Upper lobe of left lung (tissue), 4 donors: ENCODE measurements around the gene SPOCK1.

Experiments
- POLR2A ChIP-seq, 4 donors: fragments of 450-650 bp; IDR thresholded peaks; one replicate each; pipeline ENCODE4 v1.5.1; 2016 to 2017; ENCODE audit warnings: antibody characterized with exemption in 4 of 4, mild to moderate bottlenecking in 2 of 4
- TF ChIP-seq, protein P1 (sequence below), 6 experiments: fragments of 450-650 bp in 4 of 6; fragments of 200-600 bp in 2 of 6; sonication (generic) in 2 of 6; IDR thresholded peaks; one replicate each; pipeline ENCODE4 v1.5.1; 2016 to 2019; ENCODE audit warnings: antibody characterized with exemption in 6 of 6

DNA sequence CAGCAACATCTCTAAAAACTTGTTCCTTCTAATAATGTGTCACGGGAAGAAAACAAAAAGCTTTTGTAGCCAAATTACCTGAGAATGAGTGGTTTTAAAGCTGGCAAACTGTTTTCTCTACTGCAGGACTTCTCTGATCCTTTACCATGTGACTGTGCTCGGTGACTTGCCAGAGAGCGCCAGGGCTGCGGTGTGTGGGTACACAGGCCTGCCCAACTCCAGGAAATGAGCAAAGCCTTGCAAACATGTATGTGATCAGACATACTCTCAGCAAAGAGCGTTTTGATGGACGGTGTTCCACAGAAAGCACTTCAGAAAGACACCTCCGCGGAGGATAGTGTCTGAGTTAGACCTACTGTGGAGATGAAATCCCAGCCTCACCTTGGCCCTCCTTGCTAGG is 157.3 kb downstream of the SPOCK1 start:
- TF ChIP-seq, protein P1, sequence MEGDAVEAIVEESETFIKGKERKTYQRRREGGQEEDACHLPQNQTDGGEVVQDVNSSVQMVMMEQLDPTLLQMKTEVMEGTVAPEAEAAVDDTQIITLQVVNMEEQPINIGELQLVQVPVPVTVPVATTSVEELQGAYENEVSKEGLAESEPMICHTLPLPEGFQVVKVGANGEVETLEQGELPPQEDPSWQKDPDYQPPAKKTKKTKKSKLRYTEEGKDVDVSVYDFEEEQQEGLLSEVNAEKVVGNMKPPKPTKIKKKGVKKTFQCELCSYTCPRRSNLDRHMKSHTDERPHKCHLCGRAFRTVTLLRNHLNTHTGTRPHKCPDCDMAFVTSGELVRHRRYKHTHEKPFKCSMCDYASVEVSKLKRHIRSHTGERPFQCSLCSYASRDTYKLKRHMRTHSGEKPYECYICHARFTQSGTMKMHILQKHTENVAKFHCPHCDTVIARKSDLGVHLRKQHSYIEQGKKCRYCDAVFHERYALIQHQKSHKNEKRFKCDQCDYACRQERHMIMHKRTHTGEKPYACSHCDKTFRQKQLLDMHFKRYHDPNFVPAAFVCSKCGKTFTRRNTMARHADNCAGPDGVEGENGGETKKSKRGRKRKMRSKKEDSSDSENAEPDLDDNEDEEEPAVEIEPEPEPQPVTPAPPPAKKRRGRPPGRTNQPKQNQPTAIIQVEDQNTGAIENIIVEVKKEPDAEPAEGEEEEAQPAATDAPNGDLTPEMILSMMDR (IDR thresholded peaks at IDR 0.05) = no peak
- TF ChIP-seq POLR2A (IDR thresholded peaks at IDR 0.05) = no peak
